RWPE2 (cell line): Measurements from ENCODE around the gene FOXL3.

ENCODE experiments used
- ATAC-seq: fragments of 200-7000 bp; cut with Tn5 transposase; 3 replicates; pipeline ENCODE4 v1.9.1; 2021; ENCODE audit warnings: low read depth
- DNase-seq: peaks from one replicate; pipeline ENCODE4 v3.0.0-alpha.2; 2020; ENCODE audit warnings: low spot score
- H3K27ac ChIP-seq: fragments of 450-650 bp; 2 replicates; pipeline ENCODE4 v1.5.1; 2017; ENCODE audit warnings: mild to moderate bottlenecking; ENCODE audit not compliant: poor library complexity, severe bottlenecking
- H3K27me3 ChIP-seq: fragments of 250-450 bp; sonication (Bioruptor Pico); 2 replicates; pipeline ENCODE4 v1.5.1; 2021; ENCODE audit warnings: mild to moderate bottlenecking, moderate library complexity; ENCODE audit not compliant: insufficient read depth, poor library complexity, severe bottlenecking
- H3K36me3 ChIP-seq: fragments of 250-450 bp; sonication (Bioruptor Pico); 2 replicates; pipeline ENCODE4 v1.5.1; 2020; ENCODE audit warnings: low read depth, mild to moderate bottlenecking, moderate library complexity
- H3K4me1 ChIP-seq: fragments of 250-450 bp; sonication (Bioruptor Pico); 2 replicates; pipeline ENCODE4 v1.5.1; 2021; ENCODE audit warnings: mild to moderate bottlenecking, moderate library complexity; ENCODE audit not compliant: insufficient read depth, poor library complexity, severe bottlenecking
- H3K4me3 ChIP-seq: fragments of 250-450 bp; sonication (Bioruptor Pico); 2 replicates; pipeline ENCODE4 v1.5.1; 2021; ENCODE audit warnings: mild to moderate bottlenecking, moderate library complexity; ENCODE audit not compliant: severe bottlenecking
- H3K9me3 ChIP-seq: fragments of 250-450 bp; sonication (Bioruptor Pico); 2 replicates; pipeline ENCODE4 v1.5.1; 2021; ENCODE audit warnings: mild to moderate bottlenecking, moderate library complexity; ENCODE audit not compliant: severe bottlenecking
- CTCF ChIP-seq: fragments of 450-650 bp; IDR thresholded peaks from one replicate; pipeline ENCODE4 v1.5.1; 2017; ENCODE audit warnings: mild to moderate bottlenecking, moderate library complexity; ENCODE audit not compliant: poor library complexity, severe bottlenecking

Gene FOXL3

GRCh38 chr7:292826-293225, 2.9 kb downstream of the FOXL3 start:
- TF ChIP-seq CTCF = no peak
- Histone ChIP-seq H3K27me3 (peaks cover 67% of the 10 kb centered on the region), H3K4me1 (no peaks in the 10 kb centered on the region), H3K27ac (no peak overlapping the region), H3K36me3 (no peaks in the 10 kb centered on the region), H3K9me3 (no peaks in the 10 kb centered on the region), H3K4me3 (no peak overlapping the region)
- DNase-seq = no peak
- no peak for ATAC-seq

GRCh38 chr7:293681-294439, 3.9 kb downstream of the FOXL3 start:
- DNase-seq (no peak), ATAC-seq (no peak)
- Histone ChIP-seq H3K9me3 (no peaks in the 10 kb centered on the region), H3K4me1 (no peaks in the 10 kb centered on the region), H3K27me3 (peaks cover 57% of the 10 kb centered on the region), H3K27ac (no peak overlapping the region), H3K36me3 (no peaks in the 10 kb centered on the region), H3K4me3 (no peak overlapping the region)
- no peak for TF ChIP-seq CTCF

GRCh38 chr7:294440-295154, 4.6 kb downstream of the FOXL3 start:
- DNase-seq = no peak

GRCh38 chr7:295155-296154, 5.5 kb downstream of the FOXL3 start:
- Histone ChIP-seq H3K4me1 (no peaks in the 10 kb centered on the region), H3K27me3 (peaks cover 41% of the 10 kb centered on the region), H3K9me3 (no peaks in the 10 kb centered on the region), H3K4me3 (no peak overlapping the region), H3K27ac (no peak overlapping the region), H3K36me3 (no peaks in the 10 kb centered on the region)
- TF ChIP-seq CTCF = no peak
- ATAC-seq = no peak
- DNase-seq = no peak

More at GRCh38 chr7:294440-295154, 4.6 kb downstream of the FOXL3 start:
- Histone ChIP-seq H3K4me1 (no peaks in the 10 kb centered on the region), H3K27me3 (peaks cover 49% of the 10 kb centered on the region), H3K4me3 (no peak overlapping the region), H3K27ac (no peak overlapping the region), H3K9me3 (no peaks in the 10 kb centered on the region), H3K36me3 (no peaks in the 10 kb centered on the region)
- TF ChIP-seq CTCF = no peak
- ATAC-seq = no peak
